ENCODE results near the gene DCTN5. TPM values are rescaled to one million over a fixed set of nuclear protein-coding genes. Genes with fewer than 3 reads are reported as not detected.

The DCTN5 gene
- total RNA-seq (2022; extraction: Qiagen RNA extraction): 67.6 to 75.4 TPM (median 72.2 TPM) in 5 replicates

DNA sequence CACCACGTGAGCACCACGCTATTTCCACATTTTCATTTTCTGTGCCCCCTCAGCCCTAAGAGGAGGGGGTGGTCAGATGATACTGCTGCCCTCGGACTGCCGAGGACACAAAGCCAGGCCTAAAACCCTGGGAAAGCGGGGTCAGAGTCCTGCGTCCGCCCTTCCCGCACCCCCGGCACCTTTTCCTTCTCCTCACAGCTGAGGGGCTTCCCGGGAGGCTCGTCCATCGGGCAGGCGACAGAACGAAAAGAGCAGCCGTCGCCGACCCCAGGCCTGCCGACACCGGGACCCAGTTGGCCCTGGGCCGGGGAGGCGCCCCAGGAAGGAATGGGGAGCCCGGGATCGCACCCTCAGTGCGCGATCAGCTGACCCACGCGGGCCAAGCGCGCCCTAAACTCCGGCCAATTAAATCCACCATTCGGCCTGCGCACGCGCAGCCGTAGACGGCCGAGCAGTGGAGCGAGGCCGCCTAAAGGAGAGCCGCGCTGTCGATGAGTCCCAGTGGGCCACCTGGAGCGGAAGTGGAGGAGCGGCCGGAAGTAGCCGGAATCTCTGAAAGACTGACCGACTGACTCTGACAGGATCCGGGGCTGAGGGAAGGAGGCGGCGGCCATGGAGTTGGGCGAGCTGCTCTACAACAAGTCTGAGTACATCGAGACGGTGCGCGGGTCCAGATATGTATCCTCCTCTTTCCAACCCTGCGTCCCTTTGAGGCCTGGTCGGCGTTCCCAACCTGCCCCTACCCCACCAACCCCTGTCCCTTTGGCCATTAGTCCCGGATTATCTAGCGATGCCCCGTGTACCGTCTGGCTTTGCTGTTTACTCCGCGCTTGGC is at the start of gene DCTN5, which contains the start of gene PALB2:
Gene DCTN5 (plus strand): TSS at position 536 of the 835 bp plus-strand sequence. CDS start 77 bp downstream, at position 613.
Gene PALB2 (minus strand): TSS at position 380 of the 835 bp plus-strand sequence. CDS start 153 bp downstream, at position 227.

DNA sequence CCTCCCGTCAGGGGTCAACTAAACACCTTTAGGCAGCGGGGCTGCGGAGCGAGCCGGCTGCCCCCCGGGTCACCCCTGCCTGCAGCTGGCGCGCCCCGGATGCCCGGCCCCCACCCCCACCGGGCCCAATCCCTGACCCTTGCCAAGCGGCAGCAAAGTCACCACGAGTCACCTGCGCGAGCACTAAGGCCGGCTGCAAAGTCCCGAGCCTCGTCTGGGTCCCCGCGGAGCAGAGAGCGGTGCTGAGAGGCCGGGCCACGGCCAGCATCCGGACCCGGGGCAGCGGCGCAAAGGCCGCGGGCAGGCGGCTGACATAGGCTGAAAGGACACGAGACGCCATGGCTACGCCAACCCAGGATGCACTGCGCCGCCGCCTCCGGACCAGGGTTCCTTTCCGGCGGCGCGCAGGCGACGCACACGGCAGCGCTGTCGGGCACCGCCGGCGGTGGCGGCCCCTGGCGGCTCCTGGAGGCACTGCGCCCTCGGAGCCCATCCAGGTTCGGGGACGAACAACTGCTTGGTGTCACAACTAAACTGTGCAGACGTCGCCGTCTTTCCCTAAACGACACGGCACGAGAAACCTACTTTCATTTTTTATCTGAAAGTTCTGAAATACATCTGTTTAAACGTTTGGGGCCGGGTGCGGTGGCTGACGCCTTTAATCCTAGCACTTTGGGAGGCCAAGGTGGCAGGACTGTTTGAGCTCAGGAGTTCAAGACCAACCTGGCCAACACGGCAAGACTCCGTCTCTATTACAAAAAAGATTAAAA is 45.1 kb upstream of the DCTN5 start, which contains the start of gene NDUFAB1:
Gene NDUFAB1 (minus strand): TSS at position 366 of the 770 bp plus-strand sequence. CDS start 26 bp downstream, at position 340.

DNA sequence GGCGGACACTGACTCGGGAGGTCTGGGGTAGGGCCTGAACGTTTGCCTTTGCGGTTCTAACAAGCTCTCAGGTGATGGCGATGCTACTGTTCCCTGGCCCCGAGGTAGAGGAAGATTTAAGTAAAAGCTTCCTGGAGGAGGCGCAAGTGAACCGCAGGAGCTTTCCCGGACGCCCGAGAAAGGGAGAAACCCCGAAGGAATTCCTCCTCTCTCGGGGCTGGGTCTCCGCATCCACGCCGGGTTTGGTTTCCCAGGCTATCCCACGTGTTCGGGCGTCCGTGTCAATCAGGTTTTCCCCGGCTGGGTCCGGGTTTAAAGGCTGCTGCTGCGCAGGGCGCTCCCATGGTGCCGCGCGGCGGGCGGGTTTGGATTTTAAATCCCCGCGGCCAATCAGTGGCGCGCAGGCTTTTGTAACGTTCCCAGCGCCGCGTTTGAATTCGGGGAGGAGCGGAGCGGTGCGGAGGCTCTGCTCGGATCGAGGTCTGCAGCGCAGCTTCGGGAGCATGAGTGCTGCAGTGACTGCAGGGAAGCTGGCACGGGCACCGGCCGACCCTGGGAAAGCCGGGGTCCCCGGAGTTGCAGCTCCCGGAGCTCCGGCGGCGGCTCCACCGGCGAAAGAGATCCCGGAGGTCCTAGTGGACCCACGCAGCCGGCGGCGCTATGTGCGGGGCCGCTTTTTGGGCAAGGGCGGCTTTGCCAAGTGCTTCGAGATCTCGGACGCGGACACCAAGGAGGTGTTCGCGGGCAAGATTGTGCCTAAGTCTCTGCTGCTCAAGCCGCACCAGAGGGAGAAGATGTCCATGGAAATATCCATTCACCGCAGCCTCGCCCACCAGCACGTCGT is 37.4 kb downstream of the DCTN5 start, which contains the start of gene PLK1:
Gene PLK1 (plus strand): TSS at position 460 of the 844 bp plus-strand sequence. CDS start 44 bp downstream, at position 504.

DNA sequence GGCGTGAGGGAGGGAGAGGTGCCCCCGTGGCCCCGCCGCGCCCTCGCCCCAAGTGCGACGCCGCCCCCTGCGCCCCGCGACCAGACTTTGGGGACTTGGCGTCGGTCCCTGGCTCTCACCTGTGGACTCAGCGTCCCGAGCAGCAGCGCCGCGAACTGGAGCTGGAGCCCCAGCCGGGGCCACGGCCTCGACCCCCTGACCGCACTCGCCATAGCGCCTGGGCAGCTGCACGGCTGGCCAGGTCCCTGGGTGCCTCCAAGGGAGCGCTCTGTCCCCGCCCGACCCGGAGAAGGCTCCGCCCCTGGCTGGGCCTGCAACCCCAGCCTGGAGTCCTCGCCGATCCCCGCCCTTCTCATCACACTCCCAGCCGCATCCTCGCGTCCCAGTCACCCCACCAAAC is 71.7 kb downstream of the DCTN5 start, which contains the start of gene ERN2:
Gene ERN2 (minus strand): TSS at position 247 of the 400 bp plus-strand sequence. CDS start 35 bp downstream, at position 212.

Other genes with a start within 250 kb of the DCTN5 start
- 14.6 to 19.6 TPM (median 17.6 TPM) in 5 replicates for gene COG7, start 188.3 kb upstream of the DCTN5 start, total RNA-seq (2022; extraction: Qiagen RNA extraction)
- gene GGA2, start 131.0 kb upstream of the DCTN5 start, total RNA-seq (2022; extraction: Qiagen RNA extraction): 24.1 to 31.6 TPM (median 29.5 TPM) in 5 replicates
- gene EARS2, start 84.1 kb upstream of the DCTN5 start, total RNA-seq (2022; extraction: Qiagen RNA extraction): 24.0 to 34.1 TPM (median 31.5 TPM) in 5 replicates
- gene UBFD1, start 83.7 kb upstream of the DCTN5 start, total RNA-seq (2022; extraction: Qiagen RNA extraction): 44.5 to 54.5 TPM (median 51.4 TPM) in 5 replicates
- 169 to 208 TPM (median 180 TPM) in 5 replicates for gene NDUFAB1, start 45.1 kb upstream of the DCTN5 start, total RNA-seq (2022; extraction: Qiagen RNA extraction)
- 11.4 to 12.0 TPM (median 11.7 TPM) in 5 replicates for gene PALB2, start 156 bp upstream of the DCTN5 start, total RNA-seq (2022; extraction: Qiagen RNA extraction)
- gene PLK1, start 37.4 kb downstream of the DCTN5 start, total RNA-seq (2022; extraction: Qiagen RNA extraction): 150 to 186 TPM (median 167 TPM) in 5 replicates
- not detected in 5 replicates for gene ERN2, start 71.8 kb downstream of the DCTN5 start, total RNA-seq (2022; extraction: Qiagen RNA extraction)
- gene CHP2, start 113.6 kb downstream of the DCTN5 start, total RNA-seq (2022; extraction: Qiagen RNA extraction): 0.05 to 0.07 TPM in 2 of 5 replicates, not detected in the others
- gene PRKCB, start 194.5 kb downstream of the DCTN5 start, total RNA-seq (2022; extraction: Qiagen RNA extraction): 0.15 to 0.32 TPM (median 0.22 TPM) in 5 replicates

Measured in A549 treated with CORT108297 at 1 μM for 4 hours (cell line).